CD4-positive, alpha-beta T cell (primary cell): ENCODE results near the gene TUBGCP6. TPM values are rescaled to one million over a fixed set of nuclear protein-coding genes. Genes with fewer than 3 reads are reported as not detected.
A peak's percentile ranks its signal among the peaks of the same experiment; 100 is the strongest.

Experiments
- ATAC-seq: fragments of 200-7000 bp; cut with Tn5 transposase; one replicate; pipeline ENCODE4 v1.10.0; 2022; ENCODE audit warnings: mild to moderate bottlenecking; ENCODE audit not compliant: poor library complexity
- CTCF ChIA-PET: fragments of 350-600 bp; sonication (Branson Sonifier 250); formaldehyde crosslinking; loops from one replicate; lab custom pipeline; 2021; ENCODE audit warnings: antibody characterized with exemption, inconsistent platforms; lab: Charles Lee
- POLR2A ChIA-PET: fragments of 350-600 bp; sonication (Branson Sonifier 250); formaldehyde crosslinking; loops from one replicate; lab custom pipeline; 2021; ENCODE audit warnings: antibody characterized with exemption, inconsistent platforms; lab: Charles Lee
- DNase-seq, 14 experiments: peaks; one replicate each; pipeline ENCODE4 v3.0.0-alpha.2; 2013 to 2020; ENCODE audit warnings: mixed read lengths in 2 of 14
- H3K27ac ChIP-seq, 2 donors: one replicate each; pipeline versions ENCODE4 v1.5.1 to v1.7.0; 2013; ENCODE audit warnings: low read length in 2 of 2, low read depth in 1 of 2, mild to moderate bottlenecking in 1 of 2
- H3K27me3 ChIP-seq, 2 experiments: 1 replicate in 1 of 2; 2 replicates in 1 of 2; pipeline versions ENCODE4 v1.6.1 to v1.7.0; 2013; ENCODE audit warnings: low read length in 2 of 2, control low read depth in 1 of 2, mild to moderate bottlenecking in 1 of 2, moderate library complexity in 1 of 2; ENCODE audit not compliant: insufficient read depth in 2 of 2, control insufficient read depth in 1 of 2
- H3K36me3 ChIP-seq: one replicate; pipeline ENCODE4 v1.6.1; 2013; ENCODE audit warnings: low read length, control low read depth; ENCODE audit not compliant: insufficient read depth
- H3K4me1 ChIP-seq: one replicate; pipeline ENCODE4 v1.6.1; 2013; ENCODE audit warnings: low read length, control low read depth; ENCODE audit not compliant: insufficient read depth
- H3K4me3 ChIP-seq: one replicate; pipeline ENCODE4 v1.5.1; 2013; ENCODE audit warnings: mild to moderate bottlenecking, low read length, moderate library complexity
- H3K9me3 ChIP-seq, 2 experiments: 1 replicate in 1 of 2; 2 replicates in 1 of 2; pipeline versions ENCODE4 v1.6.1 to v1.7.0; 2013; ENCODE audit warnings: low read length in 2 of 2, mild to moderate bottlenecking in 2 of 2, control low read depth in 1 of 2, moderate library complexity in 1 of 2; ENCODE audit not compliant: control insufficient read depth in 1 of 2, insufficient read depth in 1 of 2
- H3K27ac Mint-ChIP-seq: one replicate; pipeline ENCODE4 v1.8.0; 2020; ENCODE audit warnings: mixed read lengths
- H3K27me3 Mint-ChIP-seq: one replicate; pipeline ENCODE4 v1.8.0; 2021; ENCODE audit warnings: mixed read lengths
- H3K36me3 Mint-ChIP-seq: one replicate; pipeline ENCODE4 v1.8.0; 2021; ENCODE audit warnings: low read depth, mixed read lengths
- H3K4me1 Mint-ChIP-seq: one replicate; pipeline ENCODE4 v1.8.0; 2021; ENCODE audit warnings: low read depth, mixed read lengths
- H3K4me3 Mint-ChIP-seq: one replicate; pipeline ENCODE4 v1.8.0; 2020; ENCODE audit warnings: mild to moderate bottlenecking, mixed read lengths
- H3K9me3 Mint-ChIP-seq: one replicate; pipeline ENCODE4 v1.8.0; 2020; ENCODE audit warnings: mixed read lengths
- CTCF ChIP-seq: fragments of 200-600 bp; IDR thresholded peaks from one replicate; pipeline ENCODE4 v1.8.0; 2022; ENCODE audit warnings: antibody characterized with exemption, mild to moderate bottlenecking
- intact Hi-C, 2 experiments: fragments of 100-400 bp; cut with DNase I in 1 of 2; cut with micrococcal nuclease in 1 of 2; formaldehyde crosslinking; loops; one replicate each; pipeline versions ENCODE4 v1.15.1 to v1.9.0; 2023 to 2025; cut with DNase I, micrococcal nuclease
- total RNA-seq, 174 experiments: library from RNA in 2 of 174; stranded (reverse) in 2 of 174; gene quantifications; one replicate each; pipeline ENCODE4 v1.2.3 and lab custom pipeline; 2021 to 2026

Gene TUBGCP6
- total RNA-seq, 2 experiments from 2014 or later = 124 to 126 TPM

- no peak for TF ChIP-seq CTCF
- no peak overlapping the region for H3K27ac ChIP-seq
- peaks cover 24% of the 10 kb centered on the region for H3K27me3 Mint-ChIP-seq
- peaks cover 23 to 29% of the 10 kb centered on the region in 2 experiments for H3K27me3 ChIP-seq
- intact Hi-C loops = no loop called here
- no peak overlapping the region for H3K4me3 Mint-ChIP-seq
- H3K4me3 ChIP-seq = no peak overlapping the region
- POLR2A ChIA-PET = interaction anchor here (1.0 kb wide), 1 partner anchor 11 kb away, joined by 3 read pairs; no protein-coding TSS in a partner anchor
- H3K4me1 ChIP-seq = peaks cover 22% of the 10 kb centered on the region
- no peak overlapping the region for H3K27ac Mint-ChIP-seq
- H3K9me3 ChIP-seq = peaks cover 0 to 19% of the 10 kb centered on the region in 2 experiments
- DNase-seq (peak in 1 of 14 experiments; percentile 46), ATAC-seq (no peak)
- peaks cover 7% of the 10 kb centered on the region for H3K4me1 Mint-ChIP-seq
- H3K36me3 ChIP-seq = no peaks in the 10 kb centered on the region
- CTCF ChIA-PET = no interaction called here
- no peaks in the 10 kb centered on the region for H3K9me3 Mint-ChIP-seq
- H3K36me3 Mint-ChIP-seq = no peaks in the 10 kb centered on the region
Observed at GRCh38 chr22:50260801-50261614, 16.2 kb upstream of the TUBGCP6 start.

GRCh38 chr22:50260434-50260800 lies 15.6 kb upstream of the TUBGCP6 start:
- Histone ChIP-seq H3K27ac (no peak overlapping the region), H3K9me3 (peaks cover 0 to 19% of the 10 kb centered on the region in 2 experiments), H3K4me3 (no peak overlapping the region), H3K4me1 (peaks cover 22% of the 10 kb centered on the region), H3K36me3 (no peaks in the 10 kb centered on the region), H3K27me3 (peaks cover 23 to 29% of the 10 kb centered on the region in 2 experiments)
- no peak for ATAC-seq
- H3K27me3 Mint-ChIP-seq = peaks cover 24% of the 10 kb centered on the region
- no peaks in the 10 kb centered on the region for H3K36me3 Mint-ChIP-seq
- ChIA-PET POLR2A (interaction anchor here (1.0 kb wide), 1 partner anchor 10 kb away, joined by 3 read pairs; no protein-coding TSS in a partner anchor), CTCF (no interaction called here)
- DNase-seq = no peak
- no peak overlapping the region for H3K27ac Mint-ChIP-seq
- H3K4me1 Mint-ChIP-seq = peaks cover 7% of the 10 kb centered on the region
- H3K4me3 Mint-ChIP-seq = no peak overlapping the region
- intact Hi-C loops = no loop called here
- no peak for TF ChIP-seq CTCF
- no peaks in the 10 kb centered on the region for H3K9me3 Mint-ChIP-seq

- Histone ChIP-seq H3K27me3 (peaks cover 23 to 29% of the 10 kb centered on the region in 2 experiments), H3K4me3 (no peak overlapping the region), H3K9me3 (peaks cover 0 to 19% of the 10 kb centered on the region in 2 experiments), H3K4me1 (peaks cover 22% of the 10 kb centered on the region), H3K27ac (no peak overlapping the region), H3K36me3 (no peaks in the 10 kb centered on the region)
- no peak for DNase-seq
- peaks cover 18% of the 10 kb centered on the region for H3K27me3 Mint-ChIP-seq
- TF ChIP-seq CTCF = no peak
- H3K4me1 Mint-ChIP-seq = peaks cover 7% of the 10 kb centered on the region
- no peak for ATAC-seq
- POLR2A ChIA-PET = no interaction called here
- H3K4me3 Mint-ChIP-seq = no peak overlapping the region
- H3K27ac Mint-ChIP-seq = no peak overlapping the region
- H3K9me3 Mint-ChIP-seq = no peaks in the 10 kb centered on the region
- intact Hi-C loops = no loop called here
- H3K36me3 Mint-ChIP-seq = no peaks in the 10 kb centered on the region
- CTCF ChIA-PET = no interaction called here
Observed at GRCh38 chr22:50259302-50259701, 14.5 kb upstream of the TUBGCP6 start.
